A673 (cell line): ENCODE results near the gene PTPMT1.

ENCODE experiments used
- EZH2 ChIP-seq: fragments of 200-600 bp; sonication (generic); IDR thresholded peaks from 2 replicates; pipeline ENCODE4 v1.6.1; 2017; ENCODE audit warnings: borderline replicate concordance, low read depth, mild to moderate bottlenecking, mixed read lengths, antibody characterized with exemption, low read length; ENCODE audit not compliant: poor library complexity, severe bottlenecking
- TF ChIP-seq, protein P1 (sequence below): fragments of 300-800, 200-600 bp; sonication (generic); conservative IDR thresholded peaks from 2 replicates; pipeline ENCODE4 v1.5.1; 2017; ENCODE audit warnings: low read depth, mild to moderate bottlenecking, antibody characterized with exemption, low read length, moderate library complexity, mixed read lengths

DNA sequence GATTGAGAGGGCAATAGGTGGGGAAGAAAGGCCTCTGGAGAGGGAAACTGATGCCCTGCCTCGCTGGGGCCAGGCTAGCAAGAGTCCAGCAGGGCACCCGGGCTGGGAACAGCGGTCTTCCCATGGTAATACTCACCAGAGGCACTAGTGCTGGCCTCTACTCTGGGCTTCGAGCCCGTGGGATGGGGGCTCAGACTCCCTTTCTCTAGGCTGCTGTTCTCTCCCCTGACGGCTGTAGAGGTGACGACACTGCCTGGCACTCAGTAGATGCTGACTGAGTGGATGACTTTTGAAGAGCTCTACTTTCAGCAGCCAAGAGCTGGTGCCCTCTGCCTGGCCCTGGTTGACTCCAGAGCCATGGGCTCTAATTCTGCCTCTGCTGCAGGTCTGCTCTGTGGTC is 29.6 kb downstream of the PTPMT1 start:
- TF ChIP-seq, protein P1, sequence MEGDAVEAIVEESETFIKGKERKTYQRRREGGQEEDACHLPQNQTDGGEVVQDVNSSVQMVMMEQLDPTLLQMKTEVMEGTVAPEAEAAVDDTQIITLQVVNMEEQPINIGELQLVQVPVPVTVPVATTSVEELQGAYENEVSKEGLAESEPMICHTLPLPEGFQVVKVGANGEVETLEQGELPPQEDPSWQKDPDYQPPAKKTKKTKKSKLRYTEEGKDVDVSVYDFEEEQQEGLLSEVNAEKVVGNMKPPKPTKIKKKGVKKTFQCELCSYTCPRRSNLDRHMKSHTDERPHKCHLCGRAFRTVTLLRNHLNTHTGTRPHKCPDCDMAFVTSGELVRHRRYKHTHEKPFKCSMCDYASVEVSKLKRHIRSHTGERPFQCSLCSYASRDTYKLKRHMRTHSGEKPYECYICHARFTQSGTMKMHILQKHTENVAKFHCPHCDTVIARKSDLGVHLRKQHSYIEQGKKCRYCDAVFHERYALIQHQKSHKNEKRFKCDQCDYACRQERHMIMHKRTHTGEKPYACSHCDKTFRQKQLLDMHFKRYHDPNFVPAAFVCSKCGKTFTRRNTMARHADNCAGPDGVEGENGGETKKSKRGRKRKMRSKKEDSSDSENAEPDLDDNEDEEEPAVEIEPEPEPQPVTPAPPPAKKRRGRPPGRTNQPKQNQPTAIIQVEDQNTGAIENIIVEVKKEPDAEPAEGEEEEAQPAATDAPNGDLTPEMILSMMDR, result no peak
- TF ChIP-seq EZH2, result no peak
